ENCODE results near the gene RBBP8.

GRCh38 chr18:23012249-23012648, 79.1 kb downstream of the RBBP8 start:
- TF ChIP-seq, protein P1, sequence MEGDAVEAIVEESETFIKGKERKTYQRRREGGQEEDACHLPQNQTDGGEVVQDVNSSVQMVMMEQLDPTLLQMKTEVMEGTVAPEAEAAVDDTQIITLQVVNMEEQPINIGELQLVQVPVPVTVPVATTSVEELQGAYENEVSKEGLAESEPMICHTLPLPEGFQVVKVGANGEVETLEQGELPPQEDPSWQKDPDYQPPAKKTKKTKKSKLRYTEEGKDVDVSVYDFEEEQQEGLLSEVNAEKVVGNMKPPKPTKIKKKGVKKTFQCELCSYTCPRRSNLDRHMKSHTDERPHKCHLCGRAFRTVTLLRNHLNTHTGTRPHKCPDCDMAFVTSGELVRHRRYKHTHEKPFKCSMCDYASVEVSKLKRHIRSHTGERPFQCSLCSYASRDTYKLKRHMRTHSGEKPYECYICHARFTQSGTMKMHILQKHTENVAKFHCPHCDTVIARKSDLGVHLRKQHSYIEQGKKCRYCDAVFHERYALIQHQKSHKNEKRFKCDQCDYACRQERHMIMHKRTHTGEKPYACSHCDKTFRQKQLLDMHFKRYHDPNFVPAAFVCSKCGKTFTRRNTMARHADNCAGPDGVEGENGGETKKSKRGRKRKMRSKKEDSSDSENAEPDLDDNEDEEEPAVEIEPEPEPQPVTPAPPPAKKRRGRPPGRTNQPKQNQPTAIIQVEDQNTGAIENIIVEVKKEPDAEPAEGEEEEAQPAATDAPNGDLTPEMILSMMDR (IDR thresholded peaks at IDR 0.05; ENCODE audit: low read depth, low read length, missing input control), result no peak
- TF ChIP-seq ZBTB33 (IDR thresholded peaks at IDR 0.05) (no peak), TAF1 (conservative IDR thresholded peaks at IDR 0.05) (no peak), MAX (IDR thresholded peaks at IDR 0.05) (no peak), HNF4A (conservative IDR thresholded peaks at IDR 0.05) (no peak), SP1 (IDR thresholded peaks at IDR 0.05) (no peak), HNF4G (IDR thresholded peaks at IDR 0.05) (no peak), EGR1 (IDR thresholded peaks at IDR 0.05; ENCODE audit: low read depth in 2 of 2) (no peak), GABPA (IDR thresholded peaks at IDR 0.05 in 1 of 2, conservative IDR thresholded peaks at IDR 0.05 in 1 of 2) (no peak), YY1 (IDR thresholded peaks at IDR 0.05) (no peak), RXRA (IDR thresholded peaks at IDR 0.05) (no peak), ATF3 (IDR thresholded peaks at IDR 0.05) (no peak), RAD21 (IDR thresholded peaks at IDR 0.05) (no peak)
- TF ChIP-seq, protein P2, sequence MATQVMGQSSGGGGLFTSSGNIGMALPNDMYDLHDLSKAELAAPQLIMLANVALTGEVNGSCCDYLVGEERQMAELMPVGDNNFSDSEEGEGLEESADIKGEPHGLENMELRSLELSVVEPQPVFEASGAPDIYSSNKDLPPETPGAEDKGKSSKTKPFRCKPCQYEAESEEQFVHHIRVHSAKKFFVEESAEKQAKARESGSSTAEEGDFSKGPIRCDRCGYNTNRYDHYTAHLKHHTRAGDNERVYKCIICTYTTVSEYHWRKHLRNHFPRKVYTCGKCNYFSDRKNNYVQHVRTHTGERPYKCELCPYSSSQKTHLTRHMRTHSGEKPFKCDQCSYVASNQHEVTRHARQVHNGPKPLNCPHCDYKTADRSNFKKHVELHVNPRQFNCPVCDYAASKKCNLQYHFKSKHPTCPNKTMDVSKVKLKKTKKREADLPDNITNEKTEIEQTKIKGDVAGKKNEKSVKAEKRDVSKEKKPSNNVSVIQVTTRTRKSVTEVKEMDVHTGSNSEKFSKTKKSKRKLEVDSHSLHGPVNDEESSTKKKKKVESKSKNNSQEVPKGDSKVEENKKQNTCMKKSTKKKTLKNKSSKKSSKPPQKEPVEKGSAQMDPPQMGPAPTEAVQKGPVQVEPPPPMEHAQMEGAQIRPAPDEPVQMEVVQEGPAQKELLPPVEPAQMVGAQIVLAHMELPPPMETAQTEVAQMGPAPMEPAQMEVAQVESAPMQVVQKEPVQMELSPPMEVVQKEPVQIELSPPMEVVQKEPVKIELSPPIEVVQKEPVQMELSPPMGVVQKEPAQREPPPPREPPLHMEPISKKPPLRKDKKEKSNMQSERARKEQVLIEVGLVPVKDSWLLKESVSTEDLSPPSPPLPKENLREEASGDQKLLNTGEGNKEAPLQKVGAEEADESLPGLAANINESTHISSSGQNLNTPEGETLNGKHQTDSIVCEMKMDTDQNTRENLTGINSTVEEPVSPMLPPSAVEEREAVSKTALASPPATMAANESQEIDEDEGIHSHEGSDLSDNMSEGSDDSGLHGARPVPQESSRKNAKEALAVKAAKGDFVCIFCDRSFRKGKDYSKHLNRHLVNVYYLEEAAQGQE (IDR thresholded peaks at IDR 0.05), result no peak

Data from liver (tissue), 3 donors.